ENCODE measurements around the gene CACNB2.

The CACNB2 gene

DNA sequence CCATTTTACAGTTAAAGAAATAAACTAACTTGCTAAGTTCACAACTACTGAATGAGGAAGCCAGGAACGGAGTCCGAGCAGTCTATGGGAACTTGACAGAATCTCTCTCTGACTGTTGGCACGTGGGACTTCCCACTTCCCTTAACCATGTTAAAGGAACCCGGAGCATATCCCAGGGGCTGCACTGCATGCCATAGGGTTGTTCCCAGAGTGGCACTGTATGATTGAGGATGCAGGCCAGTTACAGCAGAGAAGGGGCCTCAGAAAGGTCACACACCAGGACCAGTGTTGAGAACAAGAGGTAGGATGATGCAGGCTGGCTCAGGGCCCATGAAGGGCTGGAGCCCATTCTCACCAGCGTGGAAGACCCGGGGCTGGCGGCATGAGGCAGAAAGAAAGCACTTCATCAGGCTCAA is 309.4 kb downstream of the CACNB2 start:
- DNase-seq (ENCODE audit: low read depth): no peak
- TF ChIP-seq, protein P1, sequence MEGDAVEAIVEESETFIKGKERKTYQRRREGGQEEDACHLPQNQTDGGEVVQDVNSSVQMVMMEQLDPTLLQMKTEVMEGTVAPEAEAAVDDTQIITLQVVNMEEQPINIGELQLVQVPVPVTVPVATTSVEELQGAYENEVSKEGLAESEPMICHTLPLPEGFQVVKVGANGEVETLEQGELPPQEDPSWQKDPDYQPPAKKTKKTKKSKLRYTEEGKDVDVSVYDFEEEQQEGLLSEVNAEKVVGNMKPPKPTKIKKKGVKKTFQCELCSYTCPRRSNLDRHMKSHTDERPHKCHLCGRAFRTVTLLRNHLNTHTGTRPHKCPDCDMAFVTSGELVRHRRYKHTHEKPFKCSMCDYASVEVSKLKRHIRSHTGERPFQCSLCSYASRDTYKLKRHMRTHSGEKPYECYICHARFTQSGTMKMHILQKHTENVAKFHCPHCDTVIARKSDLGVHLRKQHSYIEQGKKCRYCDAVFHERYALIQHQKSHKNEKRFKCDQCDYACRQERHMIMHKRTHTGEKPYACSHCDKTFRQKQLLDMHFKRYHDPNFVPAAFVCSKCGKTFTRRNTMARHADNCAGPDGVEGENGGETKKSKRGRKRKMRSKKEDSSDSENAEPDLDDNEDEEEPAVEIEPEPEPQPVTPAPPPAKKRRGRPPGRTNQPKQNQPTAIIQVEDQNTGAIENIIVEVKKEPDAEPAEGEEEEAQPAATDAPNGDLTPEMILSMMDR (IDR thresholded peaks at IDR 0.05; ENCODE audit: low read depth, low read length, missing control alignments): no peak
- no peak overlapping the region for H3K4me3 ChIP-seq (ENCODE audit: low read depth, low read length)
- in situ Hi-C loops (cut with HindIII; ENCODE audit: low sequenced_read_pairs): no loop called here

- DNase-seq (ENCODE audit: low read depth): no peak
- no peak overlapping the region for H3K4me3 ChIP-seq (ENCODE audit: low read depth, low read length)
- TF ChIP-seq, protein P1 (IDR thresholded peaks at IDR 0.05; ENCODE audit: low read depth, low read length, missing control alignments): no peak
- in situ Hi-C loops (cut with HindIII; ENCODE audit: low sequenced_read_pairs): no loop called here
Measured at GRCh38 chr10:18450298-18450697, 310.1 kb downstream of the CACNB2 start.

DNA sequence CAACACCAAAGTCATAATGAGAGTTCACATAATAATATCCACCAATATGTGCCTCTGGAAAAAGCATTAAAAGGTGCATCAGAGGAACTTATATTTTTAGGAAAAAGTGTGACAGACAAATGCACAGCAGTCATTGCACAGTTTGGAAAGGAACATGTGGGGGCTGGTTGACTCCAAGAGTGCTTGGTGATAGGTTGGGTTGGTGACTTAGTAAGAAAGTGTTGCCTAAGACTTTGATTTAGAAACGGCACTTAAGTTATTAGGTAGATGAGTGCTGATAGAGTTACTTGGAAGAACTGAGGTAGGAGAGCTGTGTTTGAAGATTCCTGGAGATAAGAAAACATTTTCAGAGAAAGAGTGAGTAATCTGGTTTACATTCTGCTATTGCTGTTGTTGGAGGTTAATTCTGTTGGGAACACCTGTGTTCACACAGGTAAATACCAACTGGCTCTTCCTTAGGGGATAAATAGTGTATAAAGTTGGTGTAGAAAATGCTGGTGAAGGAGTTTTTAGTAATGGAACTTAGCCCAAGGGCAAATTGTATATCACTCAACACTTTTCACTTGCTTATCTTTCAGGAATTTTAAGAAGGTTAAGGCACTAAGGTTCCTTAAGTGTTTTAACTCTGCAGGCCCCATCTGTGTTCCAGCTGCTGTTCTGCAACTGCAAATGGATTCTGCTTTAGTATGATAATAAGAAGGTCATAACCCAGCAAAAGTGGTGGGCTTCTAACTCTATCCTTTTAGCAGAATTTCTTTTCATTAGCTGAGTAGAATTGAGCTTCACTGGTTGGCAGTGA is 315.1 kb downstream of the CACNB2 start:
- in situ Hi-C loops (cut with HindIII; ENCODE audit: low sequenced_read_pairs): no loop called here
- no peak for DNase-seq (ENCODE audit: low read depth)

DNA sequence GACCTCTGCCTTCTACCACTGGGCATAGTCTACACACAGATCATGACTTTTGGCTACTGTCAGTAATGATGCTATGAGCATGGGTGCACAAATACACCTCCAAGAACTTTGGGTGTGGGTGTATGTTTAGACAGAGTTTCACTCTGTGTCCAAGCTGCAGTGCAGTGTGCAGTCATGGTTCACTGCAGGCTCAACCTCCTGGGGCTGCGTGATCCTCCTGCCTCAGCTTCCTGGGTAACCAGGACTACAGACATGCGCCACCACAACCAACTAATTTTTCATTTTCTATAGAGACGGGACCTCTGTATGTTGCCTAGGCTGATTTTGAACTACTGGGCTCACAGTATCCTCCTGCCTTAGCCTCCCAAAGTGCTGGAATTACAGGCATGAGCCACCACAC is 316.8 kb downstream of the CACNB2 start:
- H3K4me3 ChIP-seq (ENCODE audit: low read depth, low read length): no peak overlapping the region
- in situ Hi-C loops (cut with HindIII; ENCODE audit: low sequenced_read_pairs): no loop called here
- DNase-seq (ENCODE audit: low read depth): no peak
- TF ChIP-seq, protein P1 (IDR thresholded peaks at IDR 0.05; ENCODE audit: low read depth, low read length, missing control alignments): no peak

More for the DNA sequence above, 315.1 kb downstream of the CACNB2 start:
- H3K4me3 ChIP-seq (ENCODE audit: low read depth, low read length): no peak overlapping the region
- TF ChIP-seq, protein P1 (IDR thresholded peaks at IDR 0.05; ENCODE audit: low read depth, low read length, missing control alignments): no peak

GRCh38 chr10:18460032-18460431 is 319.8 kb downstream of the CACNB2 start:
- in situ Hi-C loops (cut with HindIII; ENCODE audit: low sequenced_read_pairs): no loop called here
- TF ChIP-seq, protein P1 (IDR thresholded peaks at IDR 0.05; ENCODE audit: low read depth, low read length, missing control alignments): no peak
- H3K4me3 ChIP-seq (ENCODE audit: low read depth, low read length): no peak overlapping the region
- no peak for DNase-seq (ENCODE audit: low read depth)

DNA sequence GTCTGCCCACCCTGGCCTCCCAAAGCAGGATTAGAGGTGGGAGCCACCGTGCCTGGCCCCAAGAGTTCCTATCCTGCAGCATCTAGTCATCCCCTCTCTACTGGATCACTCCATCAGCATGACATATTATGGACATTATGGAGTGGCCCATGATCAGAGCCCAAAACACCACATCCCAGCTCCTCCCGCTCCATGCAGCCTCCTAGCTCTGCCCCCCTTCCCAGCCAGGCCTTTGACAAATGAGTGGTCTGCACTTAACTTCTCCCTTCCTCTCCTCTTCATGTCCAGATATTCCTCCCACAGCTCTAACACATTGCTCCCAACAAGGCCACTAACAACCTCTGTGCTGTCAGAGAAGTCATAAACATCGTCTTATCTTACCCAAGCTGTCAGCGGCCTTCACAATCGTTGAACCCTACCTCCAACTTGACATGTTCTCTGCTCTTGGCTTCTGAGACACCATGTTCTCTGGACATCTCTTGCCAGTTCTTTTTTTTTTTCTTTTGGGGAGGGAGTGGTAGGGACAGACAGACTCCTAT is 323.5 kb downstream of the CACNB2 start:
- in situ Hi-C loops (cut with HindIII; ENCODE audit: low sequenced_read_pairs): no loop called here

More for the DNA sequence above, 323.5 kb downstream of the CACNB2 start:
- H3K4me3 ChIP-seq (ENCODE audit: low read depth, low read length): no peak overlapping the region
- TF ChIP-seq, protein P1 (IDR thresholded peaks at IDR 0.05; ENCODE audit: low read depth, low read length, missing control alignments): no peak
- no peak for DNase-seq (ENCODE audit: low read depth)

All from astrocyte of the cerebellum (primary cell).